DND-41 (cell line): ENCODE data around the gene TOB2.
"Not testable (repeated sequence)": the region's sequence is repeated elsewhere in the genome, so short reads cannot be mapped to it uniquely, and the experiment has no call there.

ENCODE experiments used
- ATAC-seq: fragments of 200-7000 bp; cut with Tn5 transposase; 3 replicates; pipeline ENCODE4 v1.9.1; 2021; ENCODE audit warnings: low read depth; ENCODE audit not compliant: insufficient read depth
- DNase-seq: peaks from one replicate; pipeline ENCODE4 v3.0.0-alpha.2; 2020
- H2AFZ ChIP-seq: 2 replicates; pipeline ENCODE4 v1.6.0; 2012; ENCODE audit warnings: low read depth, low read length
- H3K27ac ChIP-seq: 2 replicates; pipeline ENCODE4 v1.5.1; 2012; ENCODE audit warnings: low read length, inconsistent platforms
- H3K27me3 ChIP-seq: fragments of 200-600 bp; sonication (generic); 2 replicates; pipeline ENCODE4 v1.6.0; 2012; ENCODE audit warnings: low read length, mild to moderate bottlenecking, inconsistent platforms; ENCODE audit not compliant: insufficient read depth, poor library complexity
- H3K36me3 ChIP-seq: 2 replicates; pipeline ENCODE4 v1.5.1; 2012; ENCODE audit warnings: low read length, inconsistent platforms; ENCODE audit not compliant: insufficient read depth
- H3K4me1 ChIP-seq: 2 replicates; pipeline ENCODE4 v1.5.1; 2012; ENCODE audit warnings: mild to moderate bottlenecking, low read length; ENCODE audit not compliant: insufficient read depth
- H3K4me2 ChIP-seq: 2 replicates; pipeline ENCODE4 v1.6.0; 2012; ENCODE audit warnings: mild to moderate bottlenecking, moderate library complexity, low read length, inconsistent platforms; ENCODE audit not compliant: insufficient read depth
- H3K4me3 ChIP-seq, 2 experiments: fragments of 200-600 bp in 1 of 2; shearing (Covaris generic) in 1 of 2; 2 replicates each; pipeline ENCODE4 v1.5.1; 2012 to 2016; ENCODE audit warnings: inconsistent platforms in 2 of 2, low read length in 2 of 2, mild to moderate bottlenecking in 2 of 2, low read depth in 1 of 2, moderate library complexity in 1 of 2
- H3K79me2 ChIP-seq: 2 replicates; pipeline ENCODE4 v1.6.0; 2012; ENCODE audit warnings: low read length, inconsistent platforms; ENCODE audit not compliant: insufficient read depth
- H3K9ac ChIP-seq: 2 replicates; pipeline ENCODE4 v1.6.0; 2012; ENCODE audit warnings: low read depth, mild to moderate bottlenecking, inconsistent platforms, low read length, moderate library complexity
- H3K9me3 ChIP-seq: 2 replicates; pipeline ENCODE4 v1.5.1; 2012; ENCODE audit warnings: low read length, moderate library complexity, mild to moderate bottlenecking, inconsistent platforms; ENCODE audit not compliant: insufficient read depth, severe bottlenecking
- H4K20me1 ChIP-seq: 2 replicates; pipeline ENCODE4 v1.6.0; 2012; ENCODE audit warnings: low read length; ENCODE audit not compliant: insufficient read depth
- EZH2 ChIP-seq: IDR thresholded peaks from 3 replicates; pipeline ENCODE4 v1.6.1; 2012; ENCODE audit warnings: borderline replicate concordance, low read depth, mild to moderate bottlenecking, moderate library complexity, low read length, inconsistent platforms; ENCODE audit not compliant: severe bottlenecking
- TF ChIP-seq, protein P1 (sequence below): IDR thresholded peaks from 2 replicates; pipeline ENCODE4 v1.5.1; 2012; ENCODE audit warnings: borderline replicate concordance, low read length, moderate library complexity, mild to moderate bottlenecking; ENCODE audit not compliant: poor library complexity, severe bottlenecking; ENCODE audit errors: extremely low read depth

The TOB2 gene

DNA sequence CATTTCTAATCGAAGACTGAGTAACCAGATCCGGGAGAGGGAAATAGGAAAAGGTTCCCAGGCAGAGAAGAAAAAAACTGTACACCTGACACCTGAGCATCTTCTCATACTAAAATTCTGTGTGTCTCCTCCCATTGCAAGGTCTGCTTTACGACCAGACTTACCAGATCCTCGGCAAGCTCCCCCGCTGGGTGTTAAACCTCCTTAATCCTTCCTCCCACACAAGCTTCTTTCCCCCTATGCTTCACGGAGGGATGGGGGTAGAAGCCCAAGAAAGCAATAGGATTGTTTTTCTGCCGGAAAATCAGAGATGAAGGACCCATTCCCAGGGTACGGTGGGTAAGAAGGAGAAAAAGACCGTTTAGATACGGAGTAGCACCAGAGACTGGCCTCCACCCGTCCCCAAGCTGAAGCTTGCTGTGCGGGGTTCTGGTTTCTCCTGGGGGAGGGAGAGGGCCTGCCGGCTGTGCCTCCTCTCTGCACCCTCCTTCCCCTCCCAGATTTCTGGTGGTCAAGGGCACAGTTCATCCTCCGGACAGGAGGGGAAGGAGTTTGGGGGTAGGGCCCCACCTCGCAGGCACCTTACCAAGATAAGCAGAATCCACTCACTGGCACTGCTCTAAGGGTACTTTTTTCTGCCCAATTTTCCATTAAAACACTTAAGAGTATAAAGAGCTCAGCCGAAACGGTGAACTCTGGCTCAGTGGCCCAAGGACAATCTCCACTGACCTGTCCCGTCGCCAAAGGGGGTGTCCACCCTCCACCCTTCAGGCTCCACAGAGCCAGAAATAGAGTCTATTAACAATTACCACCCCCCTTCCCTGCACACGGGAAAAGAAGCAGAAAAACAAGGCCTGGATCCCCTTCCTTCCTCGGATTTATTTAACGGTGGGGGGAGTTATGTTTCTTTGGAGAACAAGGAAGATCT is 1.2 kb downstream of the TOB2 start:
- Histone ChIP-seq H3K9me3 (no peaks in the 10 kb centered on the region), H3K9ac (peak overlapping the region; percentile 94), H3K4me2 (peak overlapping the region; percentile 84), H3K4me1 (peaks cover 29% of the 10 kb centered on the region), H3K4me3 (peak overlapping the region; percentile 89 to 93), H3K27ac (peak overlapping the region; percentile 75), H2AFZ (peak overlapping the region; percentile 86), H3K27me3 (no peaks in the 10 kb centered on the region), H4K20me1 (peaks cover 16% of the 10 kb centered on the region; the same call in 1 of the 2 replicates), H3K36me3 (peaks cover 24% of the 10 kb centered on the region), H3K79me2 (peaks cover 78% of the 10 kb centered on the region)
- DNase-seq (peak; percentile 40), ATAC-seq (no peak)
- TF ChIP-seq, protein P1, sequence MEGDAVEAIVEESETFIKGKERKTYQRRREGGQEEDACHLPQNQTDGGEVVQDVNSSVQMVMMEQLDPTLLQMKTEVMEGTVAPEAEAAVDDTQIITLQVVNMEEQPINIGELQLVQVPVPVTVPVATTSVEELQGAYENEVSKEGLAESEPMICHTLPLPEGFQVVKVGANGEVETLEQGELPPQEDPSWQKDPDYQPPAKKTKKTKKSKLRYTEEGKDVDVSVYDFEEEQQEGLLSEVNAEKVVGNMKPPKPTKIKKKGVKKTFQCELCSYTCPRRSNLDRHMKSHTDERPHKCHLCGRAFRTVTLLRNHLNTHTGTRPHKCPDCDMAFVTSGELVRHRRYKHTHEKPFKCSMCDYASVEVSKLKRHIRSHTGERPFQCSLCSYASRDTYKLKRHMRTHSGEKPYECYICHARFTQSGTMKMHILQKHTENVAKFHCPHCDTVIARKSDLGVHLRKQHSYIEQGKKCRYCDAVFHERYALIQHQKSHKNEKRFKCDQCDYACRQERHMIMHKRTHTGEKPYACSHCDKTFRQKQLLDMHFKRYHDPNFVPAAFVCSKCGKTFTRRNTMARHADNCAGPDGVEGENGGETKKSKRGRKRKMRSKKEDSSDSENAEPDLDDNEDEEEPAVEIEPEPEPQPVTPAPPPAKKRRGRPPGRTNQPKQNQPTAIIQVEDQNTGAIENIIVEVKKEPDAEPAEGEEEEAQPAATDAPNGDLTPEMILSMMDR = no peak
- no peak for TF ChIP-seq EZH2

DNA sequence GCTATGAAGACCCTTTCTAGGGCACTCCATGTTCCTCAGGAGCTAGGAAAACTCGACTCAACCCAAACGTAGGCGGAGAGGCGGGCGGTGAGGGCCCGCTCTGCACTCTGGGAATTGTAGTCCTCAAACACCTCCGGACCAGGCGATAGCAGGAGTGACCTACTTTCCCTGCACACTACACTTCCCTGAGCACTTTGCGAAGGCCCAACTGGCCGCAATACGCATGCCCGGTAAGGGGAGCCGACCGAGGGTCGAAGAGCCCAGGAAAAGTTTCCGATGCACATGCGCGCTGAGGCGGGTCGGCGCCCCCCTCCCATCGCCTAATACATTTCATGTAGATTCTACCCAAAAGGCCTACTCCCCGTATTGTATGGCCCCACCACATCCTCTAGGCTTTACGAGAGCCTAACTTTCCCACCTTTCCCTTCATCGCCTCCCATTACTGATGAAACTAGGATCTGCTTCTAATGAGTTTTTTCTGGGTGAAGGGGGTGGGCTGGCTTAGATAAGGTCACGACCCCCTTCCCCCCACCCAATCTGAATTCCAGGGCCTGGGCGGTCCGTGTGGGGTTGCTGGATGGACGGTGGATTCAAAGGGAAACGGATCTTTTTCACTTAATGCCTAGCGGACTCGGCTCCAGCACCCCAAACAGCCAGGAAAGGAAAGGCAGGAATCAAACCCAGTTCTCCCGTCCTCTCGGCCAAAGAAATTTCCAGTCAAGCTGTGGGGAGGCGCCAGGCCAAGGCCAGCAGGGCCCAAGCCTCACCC is 2.1 kb downstream of the TOB2 start:
- ATAC-seq (peak; percentile 69), DNase-seq (peak; percentile 97)
- H3K36me3 ChIP-seq = peaks cover 29% of the 10 kb centered on the region
- no peaks in the 10 kb centered on the region for H3K27me3 ChIP-seq
- H2AFZ ChIP-seq = peak overlapping the region; percentile 86
- H3K79me2 ChIP-seq = peaks cover 84% of the 10 kb centered on the region
- H3K27ac ChIP-seq = peak overlapping the region; percentile 79
- peak overlapping the region; percentile 84 for H3K4me2 ChIP-seq
- TF ChIP-seq, protein P1 = no peak
- TF ChIP-seq EZH2 = no peak
- no peaks in the 10 kb centered on the region for H3K9me3 ChIP-seq
- H3K9ac ChIP-seq = peak overlapping the region; percentile 94
- peaks cover 29% of the 10 kb centered on the region for H3K4me1 ChIP-seq
- peaks cover 20% of the 10 kb centered on the region; the same call in 1 of the 2 replicates for H4K20me1 ChIP-seq
- H3K4me3 ChIP-seq = peak overlapping the region; percentile 89 to 93

DNA sequence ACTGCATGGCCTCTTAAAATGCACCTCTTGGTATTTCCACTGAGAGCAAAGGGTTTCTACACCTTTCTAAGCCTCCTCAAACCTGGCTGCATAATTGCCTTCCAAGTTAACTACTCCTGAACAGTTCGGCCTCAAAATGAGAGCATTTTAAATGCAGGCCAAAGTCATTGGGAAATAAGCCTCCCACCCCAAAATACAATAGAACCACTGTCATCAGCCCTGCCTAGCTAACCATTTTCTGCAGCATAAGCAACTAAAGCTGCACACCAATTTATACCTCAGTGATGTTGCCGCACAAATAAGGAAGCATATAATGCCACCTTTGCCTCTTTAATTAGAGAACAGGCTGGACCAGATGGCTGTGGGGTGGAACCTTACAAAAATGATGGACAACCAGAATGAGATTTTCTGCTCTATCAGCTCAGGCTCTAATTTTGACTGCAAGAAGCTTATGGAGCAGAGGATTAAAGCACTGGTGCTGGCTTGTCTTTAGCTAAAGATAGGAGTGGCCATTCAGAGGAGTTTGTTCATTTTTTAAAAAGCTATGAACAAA is 4.3 kb downstream of the TOB2 start:
- peaks cover 19% of the 10 kb centered on the region for H3K4me1 ChIP-seq
- peaks cover 44% of the 10 kb centered on the region for H3K36me3 ChIP-seq
- H3K4me2 ChIP-seq = 0 out of 2 replicates have a peak overlapping the region, but pooled peaks have one; percentile 16
- peaks cover 89% of the 10 kb centered on the region for H3K79me2 ChIP-seq
- H3K9ac ChIP-seq = no peak overlapping the region
- DNase-seq = no peak
- H4K20me1 ChIP-seq = peaks cover 35% of the 10 kb centered on the region; the same call in 1 of the 2 replicates
- no peak for TF ChIP-seq EZH2
- TF ChIP-seq, protein P1 = no peak
- no peak for ATAC-seq
- no peak overlapping the region for H2AFZ ChIP-seq
- H3K9me3 ChIP-seq = no peaks in the 10 kb centered on the region
- H3K27me3 ChIP-seq = no peaks in the 10 kb centered on the region
- no peak overlapping the region for H3K4me3 ChIP-seq
- no peak overlapping the region for H3K27ac ChIP-seq

DNA sequence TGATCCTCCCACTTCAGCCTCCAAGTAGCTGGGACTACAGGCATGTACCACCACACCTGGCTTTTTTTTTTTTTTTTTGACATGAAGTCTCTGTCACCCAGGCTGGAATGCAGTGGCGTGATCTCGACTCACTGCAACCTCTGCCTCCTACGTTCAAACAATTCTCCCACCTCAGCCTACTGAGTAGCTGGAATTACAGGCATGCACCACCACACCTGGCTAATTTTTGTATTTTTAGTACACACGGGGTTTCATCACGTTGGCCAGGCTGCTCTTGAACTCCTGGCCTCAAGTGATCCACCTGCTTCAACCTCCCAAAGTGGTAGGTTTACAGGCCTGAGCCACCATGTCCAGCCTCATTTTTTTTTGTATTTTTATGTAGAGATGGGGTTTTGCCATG is 6.1 kb downstream of the TOB2 start:
- not testable (repeated sequence) for DNase-seq, H3K4me2 ChIP-seq, H3K27me3 ChIP-seq, H3K9me3 ChIP-seq, H2AFZ ChIP-seq, H3K4me3 ChIP-seq, ATAC-seq, H3K9ac ChIP-seq, H3K27ac ChIP-seq
- H3K36me3 ChIP-seq = peaks cover 62% of the 10 kb centered on the region
- peaks cover 48% of the 10 kb centered on the region for H4K20me1 ChIP-seq
- peaks cover 90% of the 10 kb centered on the region for H3K79me2 ChIP-seq
- peaks cover 19% of the 10 kb centered on the region for H3K4me1 ChIP-seq
